Dedifferentiated amniotic fluid mesenchymal stem cell (primary cell): ENCODE results near the gene SPRR4.
"Not testable (repeated sequence)": the region's sequence is repeated elsewhere in the genome, so short reads cannot be mapped to it uniquely, and the experiment has no call there.

Experiments used
- DNase-seq: peaks from one replicate; pipeline ENCODE4 v3.0.0-alpha.2; 2016; ENCODE audit errors: extremely low spot score

The SPRR4 gene

GRCh38 chr1:152965853-152966252, 4.6 kb upstream of the SPRR4 start:
- no peak for DNase-seq

GRCh38 chr1:152967201-152967600, 3.2 kb upstream of the SPRR4 start:
- DNase-seq: no peak

GRCh38 chr1:152968248-152968647, 2.2 kb upstream of the SPRR4 start:
- DNase-seq: no peak

GRCh38 chr1:152969036-152969435, 1.4 kb upstream of the SPRR4 start:
- DNase-seq: no peak

- DNase-seq: no peak
Measured at GRCh38 chr1:152972196-152972886, 1.9 kb downstream of the SPRR4 start.

- no peak for DNase-seq
Measured at GRCh38 chr1:152976688-152977087, 6.2 kb downstream of the SPRR4 start.

GRCh38 chr1:152977614-152978013, 7.2 kb downstream of the SPRR4 start:
- no peak for DNase-seq

GRCh38 chr1:152980676-152981075, 10.2 kb downstream of the SPRR4 start:
- DNase-seq: no peak

GRCh38 chr1:152981146-152981871, 10.9 kb downstream of the SPRR4 start:
- DNase-seq: no peak

GRCh38 chr1:152982076-152982475, 11.6 kb downstream of the SPRR4 start:
- no peak for DNase-seq

- DNase-seq: no peak
Measured at GRCh38 chr1:152983234-152983633, 12.8 kb downstream of the SPRR4 start.

- no peak for DNase-seq
Measured at GRCh38 chr1:152983743-152984142, 13.3 kb downstream of the SPRR4 start, which contains the start of gene SPRR1A. Gene SPRR1A, plus strand, starts transcription at chr1:152984081. Its CDS starts 1,150 bp downstream, at chr1:152985231.

- DNase-seq: no peak
Measured at GRCh38 chr1:152986578-152986977, 16.1 kb downstream of the SPRR4 start.

GRCh38 chr1:152993186-152993585, 22.7 kb downstream of the SPRR4 start:
- no peak for DNase-seq

GRCh38 chr1:152995842-152996241, 25.4 kb downstream of the SPRR4 start:
- DNase-seq: no peak

- no peak for DNase-seq
Measured at GRCh38 chr1:152996633-152997400, 26.4 kb downstream of the SPRR4 start.

- no peak for DNase-seq
Measured at GRCh38 chr1:152997901-152998300, 27.5 kb downstream of the SPRR4 start.

- DNase-seq: no peak
Measured at GRCh38 chr1:152998476-152998875, 28.0 kb downstream of the SPRR4 start.

GRCh38 chr1:152999818-153000217, 29.4 kb downstream of the SPRR4 start:
- DNase-seq: no peak

- no peak for DNase-seq
Measured at GRCh38 chr1:153000294-153000693, 29.8 kb downstream of the SPRR4 start.

- no peak for DNase-seq
Measured at GRCh38 chr1:153001382-153001781, 30.9 kb downstream of the SPRR4 start, which contains the start of gene SPRR3. Gene SPRR3, plus strand, starts transcription at chr1:153001749. Its CDS starts 1,272 bp downstream, at chr1:153003021.

- DNase-seq: not testable (repeated sequence)
Measured at GRCh38 chr1:153011235-153011758, 40.8 kb downstream of the SPRR4 start.
